AG08395 (cell line): ENCODE measurements around the gene CNIH4.
"Not testable (repeated sequence)": the region's sequence is repeated elsewhere in the genome, so short reads cannot be mapped to it uniquely, and the experiment has no call there.

Experiments used
- DNase-seq: peaks from one replicate; pipeline ENCODE4 v3.0.0; 2012; ENCODE audit warnings: mixed read lengths, low spot score

The CNIH4 gene

DNA sequence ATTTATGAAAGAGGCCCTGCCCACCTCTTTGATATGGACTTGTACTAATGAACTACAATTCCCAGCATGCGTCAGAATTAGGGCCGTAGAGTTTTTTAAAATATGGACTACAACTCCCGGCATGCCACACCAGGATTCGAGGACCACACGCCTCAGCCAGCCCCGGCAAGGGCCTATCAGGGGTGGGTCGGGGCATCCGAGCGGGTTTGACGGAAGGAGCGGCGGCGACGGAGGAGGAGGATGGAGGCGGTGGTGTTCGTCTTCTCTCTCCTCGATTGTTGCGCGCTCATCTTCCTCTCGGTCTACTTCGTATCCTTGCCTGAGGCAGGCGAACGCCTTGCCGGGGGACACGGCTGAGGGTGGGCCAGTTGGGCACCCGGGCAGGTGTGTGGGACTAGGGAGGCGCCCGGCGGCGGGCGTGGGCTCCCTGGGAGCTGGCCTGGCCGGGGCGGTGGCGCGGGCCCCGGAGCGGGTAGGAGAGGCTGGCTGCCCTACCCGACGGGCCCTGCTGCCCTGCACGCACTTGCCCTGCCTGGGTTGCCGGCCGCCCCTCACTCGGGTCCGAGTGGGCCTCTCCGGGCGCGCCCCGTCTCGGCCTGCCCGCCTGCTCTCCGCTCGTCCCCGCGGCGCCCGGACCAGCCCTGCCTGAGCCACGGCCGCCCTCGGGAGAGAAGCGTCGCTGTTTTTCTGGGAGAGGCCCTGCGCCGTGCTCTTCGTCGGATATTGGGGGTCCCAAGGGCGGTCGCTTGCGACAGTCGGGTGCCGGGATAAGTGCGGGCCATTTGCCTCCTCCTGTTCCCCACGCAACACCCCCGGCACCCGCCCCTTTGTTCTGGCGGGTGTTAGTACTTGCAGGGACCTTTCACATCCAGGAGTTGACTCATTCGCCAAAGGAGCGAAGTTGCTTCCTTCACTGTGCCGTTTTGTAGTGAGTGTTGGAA is at the start of gene CNIH4:
Gene CNIH4, plus strand, starts transcription at position 195 of the 941 bp plus-strand sequence. Its CDS starts 46 bp downstream, at position 241.
- DNase-seq = peak; percentile 95

DNA sequence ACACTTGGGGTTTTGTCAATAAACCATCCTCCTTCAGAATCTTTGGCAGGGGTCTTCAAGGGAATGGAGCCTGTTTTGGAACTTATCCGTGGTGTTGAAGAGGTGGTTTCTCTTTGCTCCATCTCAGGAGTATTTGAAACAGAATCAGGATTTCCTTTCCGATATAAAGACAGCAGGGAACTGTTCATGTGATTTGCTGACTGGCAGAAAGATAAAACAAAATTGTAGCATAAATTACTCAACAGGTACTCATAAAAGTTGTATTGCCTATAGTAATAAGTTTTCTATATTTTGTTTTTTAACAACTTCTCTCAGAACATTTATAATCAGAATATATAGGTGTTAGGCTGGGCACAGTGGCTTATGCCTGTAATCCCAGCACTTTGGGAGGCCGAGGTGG is 48.6 kb upstream of the CNIH4 start:
- DNase-seq = no peak

DNA sequence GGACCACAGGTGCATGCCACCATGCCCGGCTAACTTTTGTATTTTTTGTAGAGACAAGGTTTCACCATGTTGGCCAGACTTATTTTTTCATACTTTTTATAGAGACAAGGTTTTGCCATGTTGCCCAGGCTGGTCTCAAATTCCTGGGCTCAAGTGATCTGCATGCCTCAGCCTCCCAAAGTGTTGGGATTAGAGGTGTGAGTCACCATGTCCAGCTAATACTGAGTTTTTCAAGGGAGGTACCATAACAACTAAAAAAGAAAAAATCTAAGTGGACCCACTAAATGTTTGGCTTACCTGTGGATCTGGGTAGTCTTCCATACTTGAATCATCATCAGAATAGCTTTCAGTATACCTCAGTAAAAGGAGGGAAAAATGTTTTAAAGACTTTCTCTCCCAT is 45.2 kb upstream of the CNIH4 start:
- not testable (repeated sequence) for DNase-seq

DNA sequence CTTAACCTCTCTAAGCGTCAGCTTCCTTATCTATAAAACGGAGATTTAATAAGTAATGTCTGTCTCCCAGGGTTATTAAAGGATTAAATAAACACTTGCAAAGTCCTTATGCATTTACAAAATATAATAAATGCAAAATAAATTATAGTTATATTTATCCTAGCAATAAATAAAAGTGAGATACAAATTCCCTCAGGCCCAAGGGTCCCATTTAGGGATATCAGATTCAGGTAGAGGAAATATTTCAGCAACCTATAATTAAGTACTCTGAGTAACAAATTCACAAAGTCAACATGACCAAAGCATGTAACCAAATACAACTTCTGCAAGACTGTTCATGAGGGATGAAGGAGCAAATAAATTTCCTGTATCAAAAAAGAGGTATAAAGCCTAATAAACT is 44.7 kb upstream of the CNIH4 start:
- DNase-seq = no peak

GRCh38 chr1:224317383-224318045 is 39.2 kb upstream of the CNIH4 start:
- DNase-seq = no peak

- no peak for DNase-seq
These were observed 35.0 kb upstream of the CNIH4 start for GRCh38 chr1:224321706-224322105.

DNA sequence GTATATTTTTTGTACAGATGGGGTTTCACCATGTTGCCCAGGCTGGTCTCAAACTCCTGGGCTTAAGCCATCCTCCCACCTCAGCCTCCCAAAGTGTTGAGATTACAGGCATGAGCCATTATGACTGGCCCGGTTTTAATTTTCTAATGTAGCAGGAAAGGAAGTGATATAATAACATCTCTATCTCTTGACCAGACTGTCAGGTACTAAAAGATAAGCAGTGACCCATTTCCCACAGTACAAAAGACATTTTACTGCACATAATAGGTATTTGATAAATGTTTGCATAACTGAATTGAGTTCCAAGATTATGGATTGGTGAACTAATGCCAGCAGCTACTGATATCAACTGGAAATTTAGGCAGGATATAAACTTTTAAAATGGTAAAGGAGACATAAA is 30.7 kb upstream of the CNIH4 start:
- DNase-seq = no peak

DNA sequence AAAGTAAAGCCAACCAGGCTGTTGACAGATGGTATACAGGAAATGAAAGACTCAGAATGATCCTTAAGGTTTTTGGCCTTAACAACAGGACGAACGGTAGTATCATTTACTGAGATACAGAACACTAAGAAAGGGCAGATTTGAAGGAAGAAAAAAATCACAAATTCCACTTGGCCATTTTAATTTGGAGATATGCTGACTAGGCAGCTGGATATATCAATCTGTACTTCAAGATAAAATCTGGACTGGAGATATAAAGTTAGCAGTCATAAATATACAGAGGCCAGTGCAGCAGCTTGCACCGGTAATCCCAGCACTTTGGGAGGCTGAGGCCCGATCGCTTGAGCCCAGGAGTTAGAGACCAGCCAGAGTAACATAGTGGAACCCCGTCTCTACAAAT is 28.0 kb upstream of the CNIH4 start:
- no peak for DNase-seq

GRCh38 chr1:224329484-224329841 is 27.2 kb upstream of the CNIH4 start:
- no peak for DNase-seq

DNA sequence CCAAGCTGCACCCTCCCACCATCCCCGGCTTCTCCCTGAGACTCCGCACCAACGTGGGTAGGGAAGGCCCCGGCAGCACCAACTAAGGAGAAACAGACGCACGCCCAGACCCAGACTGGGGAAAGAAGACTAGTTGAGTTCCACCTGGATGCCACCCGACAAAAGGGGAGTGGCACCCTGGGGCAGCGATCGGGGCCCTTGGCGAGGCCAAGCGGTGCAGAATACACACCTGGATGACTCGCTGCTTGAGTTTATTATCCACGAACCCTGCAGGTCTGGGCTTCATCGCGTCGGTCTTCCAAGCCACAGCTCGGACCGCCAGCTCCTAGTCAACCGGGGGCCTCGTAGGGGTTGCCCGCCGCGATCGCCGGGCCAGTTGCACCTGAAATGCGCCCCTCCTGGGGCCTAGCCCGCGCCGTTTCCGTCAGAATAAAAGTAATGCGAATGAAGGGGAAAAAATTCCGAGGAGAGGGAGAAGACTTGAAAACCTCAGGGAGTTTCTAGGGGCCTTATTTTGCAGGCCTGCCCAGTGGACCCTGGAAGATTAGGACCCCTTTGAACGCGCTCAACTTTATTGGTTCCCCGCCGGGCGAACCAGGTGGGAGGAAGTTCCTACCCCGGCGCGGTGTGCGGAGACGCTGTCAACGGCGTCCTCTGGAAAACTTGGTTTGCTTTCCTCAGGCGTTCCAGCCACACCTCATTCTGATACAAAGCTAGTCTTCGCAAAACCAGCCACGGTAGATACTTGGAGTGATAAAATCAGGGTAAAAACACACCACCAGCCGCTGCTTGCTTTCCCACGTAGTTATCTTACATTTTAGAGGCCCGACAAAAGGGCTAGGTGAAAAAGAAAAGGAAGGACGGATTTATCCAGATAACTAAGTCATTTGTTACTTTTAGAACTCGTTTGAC is 26.6 kb upstream of the CNIH4 start, which contains the start of gene NVL:
Gene NVL, minus strand, starts transcription at position 331 of the 912 bp plus-strand sequence. Its CDS starts 45 bp downstream, at position 286.
- DNase-seq = peak; percentile 90

DNA sequence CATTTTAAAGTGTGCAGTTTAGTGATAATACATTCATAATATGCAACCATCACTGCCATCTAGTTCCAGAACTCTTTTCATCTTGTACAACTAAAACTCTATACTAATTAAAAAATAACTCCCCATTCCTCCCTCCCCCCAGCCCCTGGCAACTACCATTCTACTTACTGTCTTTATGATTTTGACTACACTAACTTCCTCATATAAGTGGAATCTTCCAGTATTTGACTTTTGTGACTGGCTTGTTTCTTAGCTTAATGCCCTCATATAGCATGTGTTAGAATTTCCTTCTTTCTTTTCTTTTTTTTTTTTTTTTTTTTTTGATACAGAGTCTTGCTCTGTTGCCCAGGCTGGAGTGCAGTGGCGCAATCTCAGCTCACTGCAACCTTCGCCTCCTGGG is 25.4 kb upstream of the CNIH4 start:
- DNase-seq = no peak

DNA sequence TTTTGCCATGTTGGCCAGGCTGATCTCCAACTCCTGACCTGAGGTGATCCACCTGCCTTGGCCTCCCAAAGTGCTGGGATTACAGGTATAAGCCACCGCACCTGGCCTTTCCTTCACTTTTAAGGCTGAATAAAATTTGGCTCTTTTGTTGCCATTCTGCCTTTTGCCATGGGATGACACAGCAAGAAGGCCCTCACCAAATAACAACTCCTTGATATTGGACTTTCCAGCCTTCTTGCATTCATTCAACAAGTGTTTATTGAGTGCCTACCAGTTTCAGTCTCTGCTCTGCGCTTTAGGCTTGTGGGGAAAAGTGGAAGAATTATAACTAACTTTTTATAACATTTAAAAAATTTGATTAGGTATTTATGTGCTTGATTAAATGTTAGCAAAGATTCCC is 24.9 kb upstream of the CNIH4 start:
- DNase-seq = no peak

- peak; percentile 50 for DNase-seq
These were observed 23.3 kb upstream of the CNIH4 start for GRCh38 chr1:224333309-224333926.

- peak; percentile 27 for DNase-seq
These were observed 22.5 kb upstream of the CNIH4 start for GRCh38 chr1:224333939-224334786.

DNA sequence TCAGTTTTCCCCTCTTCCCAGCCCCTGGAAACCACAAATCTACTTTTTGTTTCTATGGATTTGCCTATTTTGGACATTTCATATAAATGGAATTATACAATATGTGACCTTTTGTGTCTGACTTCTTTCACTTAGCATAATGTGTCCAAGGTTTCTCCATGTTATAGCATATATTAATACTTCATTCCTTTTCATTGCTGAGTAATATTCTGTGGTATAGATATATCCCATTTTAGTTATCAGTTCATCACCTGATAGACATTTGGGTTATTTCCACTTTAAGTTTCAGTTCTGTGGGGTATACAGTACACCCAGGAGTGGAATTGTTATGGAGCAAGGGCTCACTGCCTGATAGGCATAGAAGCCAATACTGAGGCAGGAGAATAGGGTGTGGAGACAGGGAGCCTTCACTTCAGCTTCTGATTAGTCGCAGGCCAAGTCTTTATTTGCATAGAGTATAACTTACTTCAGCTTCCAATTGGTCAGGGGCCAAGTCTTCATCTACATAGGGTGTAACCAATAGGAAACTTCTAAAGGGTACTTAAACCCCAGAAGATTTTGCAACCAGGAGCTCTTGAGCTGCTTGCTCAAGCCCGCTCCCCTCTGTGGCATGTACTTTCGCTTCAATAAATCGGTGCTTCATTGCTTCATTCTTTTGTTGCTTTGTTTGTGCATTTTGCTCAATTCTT is 18.4 kb upstream of the CNIH4 start:
- DNase-seq = no peak

DNA sequence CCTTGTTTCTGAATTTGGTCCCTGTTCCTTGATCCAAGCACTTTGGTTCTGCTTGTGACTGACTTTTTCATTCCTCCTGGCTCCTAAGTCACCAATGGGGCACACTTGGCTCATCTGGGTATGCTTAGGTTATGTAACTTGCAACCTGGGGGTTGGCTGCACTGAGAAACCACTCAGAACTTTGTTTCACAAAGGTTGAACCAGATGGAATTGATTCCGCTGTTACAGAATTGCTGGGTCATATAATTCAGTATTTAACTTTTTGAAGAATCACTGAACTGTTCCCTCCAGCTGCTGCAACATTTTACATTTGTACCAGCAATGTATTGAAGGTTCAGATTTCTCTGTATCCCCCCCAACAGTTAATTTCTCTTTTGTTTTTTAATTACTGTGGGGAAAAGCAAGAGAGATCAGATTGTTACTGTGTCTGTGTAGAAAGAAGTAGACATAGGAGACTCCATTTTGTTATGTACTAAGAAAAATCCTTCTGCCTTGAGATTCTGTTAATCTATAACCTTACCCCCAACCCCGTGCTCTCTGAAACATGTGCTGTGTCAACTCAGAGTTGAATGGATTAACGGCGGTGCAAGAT is 17.1 kb upstream of the CNIH4 start:
- DNase-seq = no peak

GRCh38 chr1:224340453-224341384 is 16.0 kb upstream of the CNIH4 start:
- not testable (repeated sequence) for DNase-seq

DNA sequence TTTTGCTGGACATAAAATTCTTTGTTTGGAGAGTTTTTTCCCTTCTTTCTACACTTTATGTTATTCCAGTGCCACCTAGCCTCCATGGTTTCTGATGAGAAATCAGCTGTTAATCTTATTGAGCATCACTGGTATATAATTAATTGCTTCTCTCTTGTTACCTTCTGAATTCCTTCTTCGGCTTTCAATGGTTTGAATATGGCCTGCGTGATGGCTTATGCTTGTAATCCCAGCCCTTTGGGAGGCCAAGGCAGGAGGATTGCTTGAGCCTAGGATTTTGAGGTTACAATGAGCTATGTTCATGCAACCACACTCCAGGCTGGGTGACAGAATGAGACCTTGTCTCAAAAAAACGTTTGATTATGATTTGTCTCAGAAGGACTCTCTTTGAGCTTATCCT is 13.0 kb upstream of the CNIH4 start:
- DNase-seq = no peak

DNA sequence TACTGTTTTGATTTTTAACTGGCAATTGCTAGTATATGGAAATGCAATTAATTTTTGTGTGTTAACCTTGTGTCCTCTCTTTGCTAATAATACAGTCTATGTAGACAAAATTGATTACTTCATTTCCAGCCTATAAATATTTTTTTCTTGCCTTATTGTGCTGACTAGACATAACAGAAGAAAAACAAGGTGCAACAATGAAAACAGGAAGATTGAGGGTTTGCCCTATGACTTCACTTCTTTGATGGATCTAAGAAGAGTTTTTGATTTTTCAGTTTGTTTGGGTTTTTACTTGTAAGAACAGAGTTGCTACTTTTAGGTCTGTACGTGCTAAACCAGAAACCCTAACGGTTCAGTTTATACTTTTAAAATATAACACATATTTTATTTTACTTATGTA is 8.5 kb upstream of the CNIH4 start:
- DNase-seq = no peak
